Adrenal gland (tissue), 12 donors: ENCODE data around the gene SYAP1. TPM values are rescaled to one million over a fixed set of nuclear protein-coding genes. Genes with fewer than 3 reads are reported as not detected.
"Not testable (repeated sequence)": the region's sequence is repeated elsewhere in the genome, so short reads cannot be mapped to it uniquely, and the experiment has no call there.

Experiments used
- DNase-seq, 7 donors: peaks; one replicate each; pipeline ENCODE4 v3.0.0-alpha.2; 2019 to 2020
- H3K27ac ChIP-seq, 5 donors: fragments of 200-600 bp; sonication (generic) in 4 of 5; 1 replicate in 3 of 5; 2 replicates in 2 of 5; pipeline versions ENCODE4 v1.5.1 to v1.8.0; 2016 to 2020; ENCODE audit warnings: mild to moderate bottlenecking in 1 of 5
- H3K27me3 ChIP-seq: fragments of 200-600 bp; 2 replicates; pipeline ENCODE4 v1.8.0; 2021
- H3K36me3 ChIP-seq, 2 donors: fragments of 200-600 bp; replicated peaks in 1 of 2; 1 replicate in 1 of 2; 2 replicates in 1 of 2; pipeline versions ENCODE4 v1.5.1 to v1.8.0; 2018 to 2022
- H3K4me1 ChIP-seq, 2 donors: fragments of 200-600 bp; replicated peaks in 1 of 2; 1 replicate in 1 of 2; 2 replicates in 1 of 2; pipeline versions ENCODE4 v1.5.1 to v1.8.0; 2018 to 2021
- H3K4me3 ChIP-seq, 4 donors: fragments of 200-600 bp; sonication (generic) in 3 of 4; one replicate each; pipeline ENCODE4 v1.5.1; 2016 to 2018
- H3K9me3 ChIP-seq, 3 donors: fragments of 200-600 bp; sonication (generic) in 1 of 3; replicated peaks in 1 of 3; 1 replicate in 2 of 3; 2 replicates in 1 of 3; pipeline versions ENCODE4 v1.5.1 to v1.8.0; 2016 to 2021
- CTCF ChIP-seq, 6 experiments: fragments of 450-650 bp in 4 of 6; fragments of 200-600 bp in 2 of 6; sonication (generic) in 1 of 6; IDR thresholded peaks; 1 replicate in 5 of 6; 2 replicates in 1 of 6; pipeline versions ENCODE4 v1.5.1 to v1.8.0; 2016 to 2021; ENCODE audit warnings: antibody characterized with exemption in 6 of 6, mild to moderate bottlenecking in 2 of 6, moderate library complexity in 1 of 6
- POLR2A ChIP-seq, 2 donors: fragments of 450-650 bp; IDR thresholded peaks; one replicate each; pipeline ENCODE4 v1.6.1; 2017; ENCODE audit warnings: antibody characterized with exemption in 2 of 2, mild to moderate bottlenecking in 2 of 2, moderate library complexity in 1 of 2
- WGBS, 4 donors: extraction: QIAGEN DNeasy Blood & Tissue Kit in 2 of 4; methylation state at CpG; one replicate each; pipeline versions ENCODE4 v1.1.5 to v1.1.7; 2013 to 2017; 5-methylcytosine and 5-hydroxymethylcytosine counted together
- intact Hi-C, 2 donors: fragments of 100-400 bp; cut with DNase I; formaldehyde crosslinking; loops; one replicate each; pipeline versions ENCODE4 v1.14.1 to v1.15.0; 2022 to 2023
- polyA plus RNA-seq, 3 donors: library from polyadenylated mRNA; stranded (reverse); fragments of 200-250 nt in 2 of 3; fragments of 350-450 nt in 1 of 3; fragmentation: Illumina TruSeq in 1 of 3; extraction: RNeasy Lipid Tissue Mini Kit (QIAGEN cat#74804) in 1 of 3; gene quantifications; one replicate each; pipeline ENCODE4 v1.2.3, GENCODE V29; 2013 to 2014
- total RNA-seq, 9 donors: library from RNA; depleted of rRNA in 4 of 9; stranded (reverse); fragments of >200 nt in 4 of 9; fragments of 120-200 nt in 1 of 9; fragmentation: NEBNext Ultra II Directional in 1 of 9; extraction: Animal tissue kit (Norgen Biotek cat#: 25700) in 1 of 9; gene quantifications; one replicate each; pipeline versions ENCODE4 v1.1.0 to v1.2.4, GENCODE V29; 2013 to 2023
- donor health status: healthy with polysubstance abuse.
- donor health status: Bipolar disorder and iron deficiency.
- donor health status: DM: yes; HTN: yes; CAD: no.
- donor health status: DM: no; HTN: no; CAD: no.
- donor health status: DM: no; HTN: no; CAD: no.
- donor health status: DM: yes; HTN: yes; CAD: no.

Gene SYAP1
- total and polyA plus RNA-seq, 12 donors, result 15.8 to 106 (median 43.6) TPM

- Histone ChIP-seq H3K4me1 (peaks cover 17 to 24% of the 10 kb centered on the region in 2 donors), H3K9me3 (no peaks in the 10 kb centered on the region), H3K36me3 (no peaks in the 10 kb centered on the region), H3K27me3 (no peaks in the 10 kb centered on the region), H3K4me3 (no peak overlapping the region), H3K27ac (no peak overlapping the region)
- no peak for TF ChIP-seq CTCF (IDR thresholded peaks at IDR 0.05)
- no peak for TF ChIP-seq POLR2A (IDR thresholded peaks at IDR 0.05)
- intact Hi-C loops, result no loop called here
- 92 to 94% (median 93%) methylated on average over 7 of the region's 7 CpGs for WGBS, 4 donors
- DNase-seq, result no peak
These were observed 5.7 kb downstream of the SYAP1 start for GRCh38 chrX:16725072-16725471.

GRCh38 chrX:16726347-16726988, 7.1 kb downstream of the SYAP1 start:
- intact Hi-C loops, result not testable (repeated sequence)
- WGBS, 4 donors, result 85 to 100% (median 94%) methylated on average over 2 to 5 of the region's 5 CpGs

GRCh38 chrX:16727637-16728036, 8.2 kb downstream of the SYAP1 start:
- no peaks in the 10 kb centered on the region for H3K9me3 ChIP-seq
- no peak overlapping the region for H3K4me3 ChIP-seq
- TF ChIP-seq POLR2A (IDR thresholded peaks at IDR 0.05) (no peak), CTCF (IDR thresholded peaks at IDR 0.05) (no peak)
- no peak overlapping the region for H3K27ac ChIP-seq
- intact Hi-C loops, result no loop called here
- peaks cover 0 to 5% of the 10 kb centered on the region in 2 donors for H3K4me1 ChIP-seq
- no peaks in the 10 kb centered on the region for H3K27me3 ChIP-seq
- H3K36me3 ChIP-seq, result no peaks in the 10 kb centered on the region
- DNase-seq, result no peak

More at GRCh38 chrX:16726347-16726988, 7.1 kb downstream of the SYAP1 start:
- H3K4me3 ChIP-seq, H3K36me3 ChIP-seq, H3K27me3 ChIP-seq, H3K27ac ChIP-seq, DNase-seq, H3K9me3 ChIP-seq: not testable (repeated sequence)
- H3K4me1 ChIP-seq, result peaks cover 5 to 10% of the 10 kb centered on the region in 2 donors

- intact Hi-C loops, result no loop called here
- 82 to 97% (median 94%) methylated on average over 1 of the region's 1 CpG for WGBS, 4 donors
- TF ChIP-seq CTCF (IDR thresholded peaks at IDR 0.05), result no peak
- TF ChIP-seq POLR2A (IDR thresholded peaks at IDR 0.05), result no peak
These were observed 11.0 kb downstream of the SYAP1 start for GRCh38 chrX:16730450-16730849.

GRCh38 chrX:16733013-16733412, 13.6 kb downstream of the SYAP1 start:
- H3K27me3 ChIP-seq, result no peaks in the 10 kb centered on the region
- no peaks in the 10 kb centered on the region for H3K9me3 ChIP-seq
- no peak for DNase-seq
- peaks cover 0 to 28% of the 10 kb centered on the region in 2 donors for H3K36me3 ChIP-seq
- intact Hi-C loops, result no loop called here
- H3K27ac ChIP-seq, result no peak overlapping the region
- H3K4me1 ChIP-seq, result no peaks in the 10 kb centered on the region
- TF ChIP-seq POLR2A (IDR thresholded peaks at IDR 0.05), result no peak
- no peak overlapping the region for H3K4me3 ChIP-seq

More at GRCh38 chrX:16730450-16730849, 11.0 kb downstream of the SYAP1 start:
- Histone ChIP-seq H3K27me3 (no peaks in the 10 kb centered on the region), H3K36me3 (peaks cover 0 to 3% of the 10 kb centered on the region in 2 donors), H3K4me1 (no peaks in the 10 kb centered on the region), H3K27ac (no peak overlapping the region), H3K9me3 (no peaks in the 10 kb centered on the region), H3K4me3 (no peak overlapping the region)
- DNase-seq, result no peak
